GM21825 (cell line): ENCODE data around the gene MYH11.
"Not testable (repeated sequence)": the region's sequence is repeated elsewhere in the genome, so short reads cannot be mapped to it uniquely, and the experiment has no call there.

ENCODE experiments used
- ATAC-seq: cut with Tn5 transposase; IDR thresholded peaks from one replicate; pipeline ENCODE4 v1.9.1; 2021; ENCODE audit warnings: mild to moderate bottlenecking, moderate library complexity; ENCODE audit not compliant: unreplicated experiment

The MYH11 gene

GRCh38 chr16:15686287-15686686 is 170.5 kb downstream of the MYH11 start:
- no peak for ATAC-seq

GRCh38 chr16:15682105-15682570 is 174.7 kb downstream of the MYH11 start:
- no peak for ATAC-seq

GRCh38 chr16:15677447-15677846 is 179.4 kb downstream of the MYH11 start:
- ATAC-seq = no peak

GRCh38 chr16:15676506-15676905 is 180.3 kb downstream of the MYH11 start:
- no peak for ATAC-seq

- ATAC-seq = no peak
Observed at GRCh38 chr16:15674571-15674970, 182.3 kb downstream of the MYH11 start.

GRCh38 chr16:15672514-15673167 is 184.2 kb downstream of the MYH11 start:
- ATAC-seq = no peak

GRCh38 chr16:15672127-15672513 is 184.7 kb downstream of the MYH11 start:
- ATAC-seq = not testable (repeated sequence)

GRCh38 chr16:15671530-15672117 is 185.2 kb downstream of the MYH11 start:
- ATAC-seq = no peak

GRCh38 chr16:15667091-15667742 is 189.6 kb downstream of the MYH11 start:
- ATAC-seq = no peak

- ATAC-seq = no peak
Observed at GRCh38 chr16:15665107-15665506, 191.7 kb downstream of the MYH11 start.

GRCh38 chr16:15660203-15660601 is 196.6 kb downstream of the MYH11 start:
- no peak for ATAC-seq

- ATAC-seq = no peak
Observed at GRCh38 chr16:15658556-15658955, 198.3 kb downstream of the MYH11 start.

- ATAC-seq = no peak
Observed at GRCh38 chr16:15658149-15658548, 198.7 kb downstream of the MYH11 start.

GRCh38 chr16:15655561-15655960 is 201.3 kb downstream of the MYH11 start:
- ATAC-seq = not testable (repeated sequence)

GRCh38 chr16:15654591-15654990 is 202.2 kb downstream of the MYH11 start:
- ATAC-seq = no peak

GRCh38 chr16:15653227-15653626 is 203.6 kb downstream of the MYH11 start:
- ATAC-seq = no peak
